Trophoblast cell (in vitro differentiated cells and primary cell): ENCODE measurements around the gene IL21R.

Experiments used
- DNase-seq, 2 donors: peaks; one replicate each; pipeline ENCODE4 v3.0.0-alpha.2; 2016
- H2AFZ ChIP-seq: 2 replicates; pipeline ENCODE4 v1.6.1; 2013; ENCODE audit warnings: low read length, moderate library complexity, mild to moderate bottlenecking; ENCODE audit not compliant: insufficient read depth, poor library complexity
- H2AK5ac ChIP-seq: 2 replicates; pipeline ENCODE4 v1.6.1; 2013; ENCODE audit warnings: mild to moderate bottlenecking, low read length
- H2BK120ac ChIP-seq: 2 replicates; pipeline ENCODE4 v1.6.1; 2013; ENCODE audit warnings: low read length, mild to moderate bottlenecking, moderate library complexity; ENCODE audit not compliant: insufficient read depth, poor library complexity
- H2BK12ac ChIP-seq: 2 replicates; pipeline ENCODE4 v1.6.1; 2013; ENCODE audit warnings: mild to moderate bottlenecking, low read length, moderate library complexity
- H2BK5ac ChIP-seq: 2 replicates; pipeline ENCODE4 v1.6.1; 2013; ENCODE audit warnings: low read length, low read depth, moderate library complexity, mild to moderate bottlenecking; ENCODE audit not compliant: poor library complexity
- H3K14ac ChIP-seq: 2 replicates; pipeline ENCODE4 v1.6.1; 2013; ENCODE audit warnings: mild to moderate bottlenecking, low read length
- H3K18ac ChIP-seq: 2 replicates; pipeline ENCODE4 v1.6.1; 2013; ENCODE audit warnings: mild to moderate bottlenecking, low read length
- H3K23ac ChIP-seq: 2 replicates; pipeline ENCODE4 v1.6.1; 2013; ENCODE audit warnings: low read length
- H3K27ac ChIP-seq: 2 replicates; pipeline ENCODE4 v1.5.1; 2013; ENCODE audit warnings: low read depth, mild to moderate bottlenecking, inconsistent platforms, low read length, moderate library complexity
- H3K27me3 ChIP-seq: 2 replicates; pipeline ENCODE4 v1.6.1; 2013; ENCODE audit warnings: inconsistent platforms, mild to moderate bottlenecking, low read length, moderate library complexity; ENCODE audit not compliant: insufficient read depth
- H3K36me3 ChIP-seq, 2 experiments: 1 replicate in 1 of 2; 2 replicates in 1 of 2; pipeline ENCODE4 v1.6.1; 2013; ENCODE audit warnings: low read length in 2 of 2, mild to moderate bottlenecking in 2 of 2, moderate library complexity in 1 of 2; ENCODE audit not compliant: insufficient read depth in 2 of 2, control insufficient read depth in 1 of 2
- H3K4ac ChIP-seq: 2 replicates; pipeline ENCODE4 v1.6.1; 2013; ENCODE audit warnings: low read depth, mild to moderate bottlenecking, low read length, moderate library complexity
- H3K4me1 ChIP-seq, 2 experiments: 1 replicate in 1 of 2; 2 replicates in 1 of 2; pipeline ENCODE4 v1.6.1; 2013; ENCODE audit warnings: low read length in 2 of 2, mild to moderate bottlenecking in 2 of 2, moderate library complexity in 1 of 2; ENCODE audit not compliant: insufficient read depth in 2 of 2, control insufficient read depth in 1 of 2
- H3K4me2 ChIP-seq: 2 replicates; pipeline ENCODE4 v1.6.1; 2013; ENCODE audit warnings: inconsistent platforms, mild to moderate bottlenecking, low read length, moderate library complexity
- H3K4me3 ChIP-seq: 2 replicates; pipeline ENCODE4 v1.5.1; 2013; ENCODE audit warnings: mild to moderate bottlenecking, low read depth, low read length, inconsistent platforms
- H3K79me1 ChIP-seq: one replicate; pipeline ENCODE4 v1.6.1; 2013; ENCODE audit warnings: low read length
- H3K79me2 ChIP-seq: 2 replicates; pipeline ENCODE4 v1.6.1; 2013; ENCODE audit warnings: low read length, mild to moderate bottlenecking; ENCODE audit not compliant: control insufficient read depth, insufficient read depth, poor library complexity
- H3K9ac ChIP-seq: 2 replicates; pipeline ENCODE4 v1.6.1; 2013; ENCODE audit warnings: mild to moderate bottlenecking, low read length
- H3K9me3 ChIP-seq: 2 replicates; pipeline ENCODE4 v1.6.1; 2013; ENCODE audit warnings: low read depth, mild to moderate bottlenecking, control low read depth, inconsistent platforms, low read length; ENCODE audit not compliant: insufficient read depth
- H4K12ac ChIP-seq: 2 replicates; pipeline ENCODE4 v1.6.1; 2013; ENCODE audit warnings: low read depth, mild to moderate bottlenecking, low read length, moderate library complexity
- H4K8ac ChIP-seq: 2 replicates; pipeline ENCODE4 v1.6.1; 2013; ENCODE audit warnings: low read depth, mild to moderate bottlenecking, low read length, moderate library complexity
- H4K91ac ChIP-seq: one replicate; pipeline ENCODE4 v1.6.1; 2013; ENCODE audit warnings: low read depth, mild to moderate bottlenecking, low read length, moderate library complexity
- WGBS: extraction: QIAGEN DNeasy Blood & Tissue Kit; methylation state at CpG from one replicate; pipeline ENCODE4 v1.1.7; 2013; ENCODE audit warnings: missing lambda C conversion rate; ENCODE audit not compliant: insufficient read length, insufficient coverage; ENCODE audit errors: extremely low coverage; 5-methylcytosine and 5-hydroxymethylcytosine counted together

The IL21R gene

GRCh38 chr16:27381974-27382855, 19.8 kb upstream of the IL21R start:
- no peak overlapping the region for H4K12ac ChIP-seq
- no peak overlapping the region for H2BK120ac ChIP-seq
- DNase-seq = no peak
- H3K18ac ChIP-seq = no peak overlapping the region
- no peak overlapping the region for H3K23ac ChIP-seq
- no peak overlapping the region for H3K27ac ChIP-seq
- no peak overlapping the region for H3K4ac ChIP-seq
- H2AK5ac ChIP-seq = no peak overlapping the region
- peaks cover 2% of the 10 kb centered on the region for H3K9me3 ChIP-seq
- no peaks in the 10 kb centered on the region for H3K79me1 ChIP-seq
- H3K9ac ChIP-seq = no peak overlapping the region
- no peak overlapping the region for H3K4me2 ChIP-seq
- H3K4me3 ChIP-seq = no peak overlapping the region
- WGBS = no CpG with 5 or more reads among the region's 10 CpGs
- no peaks in the 10 kb centered on the region for H3K27me3 ChIP-seq
- H2AFZ ChIP-seq = no peak overlapping the region
- H3K79me2 ChIP-seq = no peaks in the 10 kb centered on the region
- no peak overlapping the region for H2BK5ac ChIP-seq
- peaks cover 2 to 7% of the 10 kb centered on the region in 2 experiments for H3K4me1 ChIP-seq
- no peaks in the 10 kb centered on the region for H3K36me3 ChIP-seq
- no peak overlapping the region for H4K91ac ChIP-seq
- H2BK12ac ChIP-seq = no peak overlapping the region
- H3K14ac ChIP-seq = no peak overlapping the region
- no peak overlapping the region for H4K8ac ChIP-seq

GRCh38 chr16:27383556-27384243, 18.3 kb upstream of the IL21R start:
- DNase-seq = no peak
- Histone ChIP-seq H3K79me1 (no peaks in the 10 kb centered on the region), H3K14ac (no peak overlapping the region), H2BK12ac (no peak overlapping the region), H3K9me3 (peaks cover 2% of the 10 kb centered on the region), H3K4me2 (no peak overlapping the region), H2AK5ac (no peak overlapping the region), H2BK5ac (no peak overlapping the region), H3K9ac (no peak overlapping the region), H3K23ac (no peak overlapping the region), H4K8ac (no peak overlapping the region), H4K12ac (no peak overlapping the region), H3K4me1 (peaks cover under 1 to 6% of the 10 kb centered on the region in 2 experiments), H3K4me3 (no peak overlapping the region), H2BK120ac (no peak overlapping the region), H3K79me2 (no peaks in the 10 kb centered on the region), H3K27ac (no peak overlapping the region), H2AFZ (no peak overlapping the region), H3K36me3 (no peaks in the 10 kb centered on the region), H3K27me3 (no peaks in the 10 kb centered on the region), H3K4ac (no peak overlapping the region), H3K18ac (no peak overlapping the region), H4K91ac (no peak overlapping the region)
- WGBS = no CpG with 5 or more reads among the region's 15 CpGs

- H3K4me1 ChIP-seq = no peaks in the 10 kb centered on the region
Measured at GRCh38 chr16:27384425-27384824, 17.5 kb upstream of the IL21R start.

GRCh38 chr16:27385398-27385797, 16.6 kb upstream of the IL21R start:
- no peaks in the 10 kb centered on the region for H3K79me2 ChIP-seq
- H2AFZ ChIP-seq = no peak overlapping the region
- H2BK12ac ChIP-seq = no peak overlapping the region
- H3K79me1 ChIP-seq = no peaks in the 10 kb centered on the region
- DNase-seq = no peak
- no peaks in the 10 kb centered on the region for H3K4me1 ChIP-seq
- no peak overlapping the region for H3K4me3 ChIP-seq
- no peak overlapping the region for H4K12ac ChIP-seq
- H3K36me3 ChIP-seq = no peaks in the 10 kb centered on the region
- H4K8ac ChIP-seq = no peak overlapping the region
- H3K23ac ChIP-seq = no peak overlapping the region
- no peak overlapping the region for H3K9ac ChIP-seq
- H3K9me3 ChIP-seq = peaks cover 3% of the 10 kb centered on the region
- H3K4me2 ChIP-seq = no peak overlapping the region
- H3K4ac ChIP-seq = no peak overlapping the region
- H2BK5ac ChIP-seq = no peak overlapping the region
- H2BK120ac ChIP-seq = no peak overlapping the region
- no peak overlapping the region for H3K14ac ChIP-seq
- WGBS = no CpG with 5 or more reads among the region's 7 CpGs
- H3K18ac ChIP-seq = no peak overlapping the region
- H3K27me3 ChIP-seq = no peaks in the 10 kb centered on the region
- no peak overlapping the region for H2AK5ac ChIP-seq
- H4K91ac ChIP-seq = no peak overlapping the region
- H3K27ac ChIP-seq = no peak overlapping the region

More at GRCh38 chr16:27384425-27384824, 17.5 kb upstream of the IL21R start:
- Histone ChIP-seq H3K27ac (no peak overlapping the region), H2AFZ (no peak overlapping the region), H3K79me2 (no peaks in the 10 kb centered on the region), H3K36me3 (no peaks in the 10 kb centered on the region), H3K4ac (no peak overlapping the region), H2BK5ac (no peak overlapping the region), H2AK5ac (no peak overlapping the region), H3K4me3 (no peak overlapping the region), H3K79me1 (no peaks in the 10 kb centered on the region), H4K91ac (no peak overlapping the region), H4K8ac (no peak overlapping the region), H3K9ac (no peak overlapping the region), H3K18ac (no peak overlapping the region), H3K23ac (no peak overlapping the region), H3K14ac (no peak overlapping the region), H2BK12ac (no peak overlapping the region), H3K9me3 (peaks cover 3% of the 10 kb centered on the region), H4K12ac (no peak overlapping the region), H3K4me2 (no peak overlapping the region), H2BK120ac (no peak overlapping the region), H3K27me3 (no peaks in the 10 kb centered on the region)
- no peak for DNase-seq
- WGBS = no CpG with 5 or more reads among the region's 5 CpGs
